Lower lobe of right lung (tissue), 2 donors: ENCODE measurements around the gene C16orf78. TPM values are rescaled to one million over a fixed set of nuclear protein-coding genes. Genes with fewer than 3 reads are reported as not detected.

ENCODE experiments used
- ATAC-seq, 2 donors: fragments of 200-7000 bp; cut with Tn5 transposase; one replicate each; pipeline ENCODE4 v1.9.1; 2020 to 2022; ENCODE audit warnings: mild to moderate bottlenecking in 2 of 2, moderate library complexity in 2 of 2
- DNase-seq: peaks from one replicate; pipeline ENCODE4 v3.0.0-alpha.2; 2020
- H3K27ac ChIP-seq: fragments of 200-600 bp; one replicate; pipeline ENCODE4 v1.8.0; 2022
- H3K27me3 ChIP-seq: fragments of 200-600 bp; one replicate; pipeline ENCODE4 v1.8.0; 2022; ENCODE audit warnings: low read depth
- H3K36me3 ChIP-seq: fragments of 200-600 bp; one replicate; pipeline ENCODE4 v1.8.0; 2022; ENCODE audit warnings: mild to moderate bottlenecking
- H3K4me1 ChIP-seq: fragments of 200-600 bp; one replicate; pipeline ENCODE4 v1.8.0; 2022
- H3K4me3 ChIP-seq: fragments of 200-600 bp; one replicate; pipeline ENCODE4 v1.8.0; 2022; ENCODE audit warnings: mild to moderate bottlenecking
- H3K9me3 ChIP-seq: fragments of 200-600 bp; one replicate; pipeline ENCODE4 v1.8.0; 2022
- CTCF ChIP-seq: fragments of 200-600 bp; IDR thresholded peaks from one replicate; pipeline ENCODE4 v1.8.0; 2022; ENCODE audit warnings: antibody characterized with exemption, mild to moderate bottlenecking
- intact Hi-C: fragments of 100-400 bp; cut with DNase I; formaldehyde crosslinking; loops from one replicate; pipeline ENCODE4 v1.11.0; 2022
- long read RNA-seq: library from polyadenylated mRNA; unstranded; transcript quantifications from one replicate; pipeline ENCODE4 v2.0.0, GENCODE V29; 2021
- total RNA-seq: library from RNA; stranded (reverse); fragmentation: NEBNext Ultra II Directional; extraction: Animal tissue kit (Norgen Biotek cat#: 25700); gene quantifications from one replicate; pipeline ENCODE4 v1.2.1, GENCODE V29; 2021
- donor health status: DM: no; HTN: yes; CAD: no; lungs with severe emphysema.

The C16orf78 gene
- total RNA-seq: not detected
- long read RNA-seq: 0 reads

GRCh38 chr16:49373504-49373903 is at the start of gene C16orf78:
TSS of gene C16orf78 (plus strand) at chr16:49373804. CDS start at chr16:49373940, 136 bp downstream.
- DNase-seq (no peak), ATAC-seq (no peak)
- Histone ChIP-seq H3K9me3 (no peaks in the 10 kb centered on the region), H3K4me1 (no peaks in the 10 kb centered on the region), H3K4me3 (no peak within 1 kb of the TSS), H3K27me3 (no peaks in the 10 kb centered on the region), H3K27ac (no peak within 1 kb of the TSS), H3K36me3 (no peaks in the 10 kb centered on the region)
- intact Hi-C loops: no loop called here
- no peak for TF ChIP-seq CTCF

DNA sequence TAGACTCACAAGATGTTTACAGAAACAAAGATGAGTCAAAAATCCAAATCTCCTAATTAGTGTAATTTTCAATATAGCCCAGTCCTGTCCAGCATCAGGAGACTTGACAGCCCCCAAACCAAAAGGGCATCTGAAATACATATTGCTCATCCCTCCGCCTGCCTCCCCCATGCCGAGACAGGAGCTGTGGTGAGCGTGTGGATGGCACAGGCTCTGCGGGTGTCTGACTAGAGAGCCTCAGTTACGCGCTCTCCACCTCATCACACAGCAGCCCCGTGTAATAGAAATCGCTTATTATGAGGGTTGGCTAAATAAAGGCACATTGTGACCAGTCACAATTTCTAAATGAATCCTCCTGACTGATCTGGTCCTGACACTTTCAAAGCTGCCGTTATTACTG is 48.9 kb upstream of the C16orf78 start:
- no peaks in the 10 kb centered on the region for H3K27me3 ChIP-seq
- no peak overlapping the region for H3K4me3 ChIP-seq
- ATAC-seq (no peak), DNase-seq (no peak)
- H3K4me1 ChIP-seq: no peaks in the 10 kb centered on the region
- no peaks in the 10 kb centered on the region for H3K9me3 ChIP-seq
- intact Hi-C loops: no loop called here
- H3K27ac ChIP-seq: no peak overlapping the region
- no peaks in the 10 kb centered on the region for H3K36me3 ChIP-seq
- no peak for TF ChIP-seq CTCF

DNA sequence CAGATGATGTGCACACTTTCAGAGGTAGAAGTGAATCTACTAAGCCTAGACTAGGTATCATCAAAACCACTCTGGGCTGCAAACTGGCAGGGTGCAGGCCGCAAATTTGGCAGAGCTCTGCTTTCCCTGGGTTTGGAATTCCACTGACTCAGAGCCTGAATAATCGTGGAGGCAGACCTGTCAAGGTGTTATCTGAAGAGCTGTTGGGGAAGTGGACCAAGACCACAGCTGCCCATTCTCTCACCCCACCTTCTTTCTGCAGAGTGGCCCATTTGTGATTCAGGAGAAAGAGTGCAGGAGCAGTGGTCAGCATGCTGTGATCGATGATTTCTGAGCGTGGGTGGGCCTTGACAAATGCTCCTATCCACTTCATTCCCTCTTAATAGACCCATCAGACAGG is 46.1 kb upstream of the C16orf78 start:
- intact Hi-C loops: no loop called here
- no peaks in the 10 kb centered on the region for H3K9me3 ChIP-seq
- H3K4me1 ChIP-seq: no peaks in the 10 kb centered on the region
- ATAC-seq (no peak), DNase-seq (no peak)
- H3K36me3 ChIP-seq: no peaks in the 10 kb centered on the region
- no peak overlapping the region for H3K27ac ChIP-seq
- no peak overlapping the region for H3K4me3 ChIP-seq
- no peak for TF ChIP-seq CTCF
- no peaks in the 10 kb centered on the region for H3K27me3 ChIP-seq

- DNase-seq: no peak
- ATAC-seq: no peak
- no peaks in the 10 kb centered on the region for H3K27me3 ChIP-seq
- no peak for TF ChIP-seq CTCF
- H3K4me3 ChIP-seq: no peak overlapping the region
- intact Hi-C loops: no loop called here
- H3K36me3 ChIP-seq: no peaks in the 10 kb centered on the region
- H3K9me3 ChIP-seq: no peaks in the 10 kb centered on the region
- no peaks in the 10 kb centered on the region for H3K4me1 ChIP-seq
- H3K27ac ChIP-seq: no peak overlapping the region
These were observed 45.3 kb upstream of the C16orf78 start for GRCh38 chr16:49328325-49328724.

DNA sequence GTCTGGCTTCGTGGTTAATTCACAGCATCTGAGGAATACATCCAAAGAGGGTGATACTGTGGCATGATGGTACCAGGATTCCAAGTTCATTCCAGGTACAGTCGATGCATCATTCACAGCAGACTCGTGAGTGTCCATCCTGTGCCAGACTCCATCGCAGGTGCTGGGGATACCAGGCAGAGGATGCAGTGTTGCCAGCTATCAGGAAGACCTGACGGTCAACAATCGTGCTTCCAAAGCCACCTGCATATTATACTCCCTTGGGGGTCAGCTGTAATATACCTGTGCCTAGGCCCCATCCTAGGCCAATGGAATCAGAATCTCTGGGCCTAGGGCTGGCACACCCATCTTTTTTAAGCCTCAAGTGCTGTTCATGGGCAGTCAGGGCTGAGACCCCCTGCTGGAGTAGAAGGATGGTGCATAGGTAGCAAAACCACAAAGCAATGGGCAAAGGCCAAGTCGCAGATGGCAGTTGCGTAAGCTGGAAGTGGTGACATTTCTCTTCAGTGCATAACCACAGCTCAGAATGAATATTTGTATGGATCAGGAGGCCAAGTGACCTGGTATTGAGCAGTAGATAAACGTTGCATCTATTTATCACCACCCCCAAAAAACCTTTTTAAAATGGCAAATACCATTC is 42.9 kb upstream of the C16orf78 start:
- Histone ChIP-seq H3K27me3 (no peaks in the 10 kb centered on the region), H3K27ac (no peak overlapping the region), H3K9me3 (no peaks in the 10 kb centered on the region), H3K4me1 (no peaks in the 10 kb centered on the region), H3K36me3 (no peaks in the 10 kb centered on the region), H3K4me3 (no peak overlapping the region)
- TF ChIP-seq CTCF: no peak
- ATAC-seq (no peak), DNase-seq (no peak)
- intact Hi-C loops: no loop called here
